Adrenal gland (tissue), 5 donors: ENCODE results near the gene C9orf50.

Experiments
- POLR2A ChIP-seq, 2 donors: fragments of 450-650 bp; IDR thresholded peaks; one replicate each; pipeline ENCODE4 v1.6.1; 2017; ENCODE audit warnings: antibody characterized with exemption in 2 of 2, mild to moderate bottlenecking in 2 of 2, moderate library complexity in 1 of 2
- TF ChIP-seq, protein P1 (sequence below), 6 experiments: fragments of 450-650 bp in 4 of 6; fragments of 200-600 bp in 2 of 6; sonication (generic) in 1 of 6; IDR thresholded peaks; 1 replicate in 5 of 6; 2 replicates in 1 of 6; pipeline versions ENCODE4 v1.5.1 to v1.8.0; 2016 to 2021; ENCODE audit warnings: antibody characterized with exemption in 6 of 6, mild to moderate bottlenecking in 2 of 6, moderate library complexity in 1 of 6
- donor health status: DM: no; HTN: no; CAD: no.

DNA sequence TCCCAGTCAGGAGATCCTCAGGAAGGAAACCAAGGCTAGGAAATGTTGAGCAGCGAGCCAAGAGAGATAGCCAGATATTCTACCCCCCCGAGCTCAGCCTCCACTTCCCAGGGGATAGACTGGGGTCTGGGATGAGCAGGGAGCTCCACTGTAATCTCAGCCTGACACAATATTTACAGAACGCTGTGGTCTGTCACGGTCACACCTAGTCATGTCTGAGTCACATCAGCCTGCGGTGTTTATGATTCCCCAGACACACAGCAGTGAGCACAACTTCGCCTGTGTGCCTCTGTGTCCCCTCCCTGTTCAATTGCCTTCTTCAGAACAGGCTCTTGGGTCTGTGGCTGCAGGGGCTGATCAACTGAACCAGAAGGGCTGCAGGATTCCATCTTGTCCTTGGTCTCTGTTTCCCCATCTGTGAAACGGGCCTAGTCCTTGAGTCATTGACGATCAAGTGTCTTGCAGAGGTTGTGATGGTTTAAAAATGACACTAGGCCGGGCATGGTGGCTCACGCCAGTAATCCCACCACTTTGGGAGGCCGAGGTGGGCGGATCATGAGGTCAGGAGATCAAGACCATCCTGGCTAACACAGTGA lies 36.0 kb upstream of the C9orf50 start:
- TF ChIP-seq, protein P1, sequence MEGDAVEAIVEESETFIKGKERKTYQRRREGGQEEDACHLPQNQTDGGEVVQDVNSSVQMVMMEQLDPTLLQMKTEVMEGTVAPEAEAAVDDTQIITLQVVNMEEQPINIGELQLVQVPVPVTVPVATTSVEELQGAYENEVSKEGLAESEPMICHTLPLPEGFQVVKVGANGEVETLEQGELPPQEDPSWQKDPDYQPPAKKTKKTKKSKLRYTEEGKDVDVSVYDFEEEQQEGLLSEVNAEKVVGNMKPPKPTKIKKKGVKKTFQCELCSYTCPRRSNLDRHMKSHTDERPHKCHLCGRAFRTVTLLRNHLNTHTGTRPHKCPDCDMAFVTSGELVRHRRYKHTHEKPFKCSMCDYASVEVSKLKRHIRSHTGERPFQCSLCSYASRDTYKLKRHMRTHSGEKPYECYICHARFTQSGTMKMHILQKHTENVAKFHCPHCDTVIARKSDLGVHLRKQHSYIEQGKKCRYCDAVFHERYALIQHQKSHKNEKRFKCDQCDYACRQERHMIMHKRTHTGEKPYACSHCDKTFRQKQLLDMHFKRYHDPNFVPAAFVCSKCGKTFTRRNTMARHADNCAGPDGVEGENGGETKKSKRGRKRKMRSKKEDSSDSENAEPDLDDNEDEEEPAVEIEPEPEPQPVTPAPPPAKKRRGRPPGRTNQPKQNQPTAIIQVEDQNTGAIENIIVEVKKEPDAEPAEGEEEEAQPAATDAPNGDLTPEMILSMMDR (IDR thresholded peaks at IDR 0.05), result no peak
- no peak for TF ChIP-seq POLR2A (IDR thresholded peaks at IDR 0.05)
